ENCODE results near the gene CLMN. TPM values are rescaled to one million over a fixed set of nuclear protein-coding genes. Genes with fewer than 3 reads are reported as not detected.

Gene CLMN
- total and polyA plus RNA-seq, 2 of the 4 experiments (the other 2 are of a cell fraction) = 0.10 to 0.18 TPM

GRCh38 chr14:95136631-95137030 is 183.1 kb downstream of the CLMN start:
- H2BK5ac ChIP-seq (ENCODE audit: low read depth, low read length, poor library complexity, severe bottlenecking) = no peak overlapping the region
- H4K20me1 ChIP-seq (ENCODE audit: insufficient read depth, low read length) = peaks cover 14% of the 10 kb centered on the region
- H2BK20ac ChIP-seq (ENCODE audit: low read depth, low read length) = no peak overlapping the region
- H4K8ac ChIP-seq (ENCODE audit: low read depth in 2 of 2, low read length in 2 of 2) = no peak overlapping the region
- H3K9me3 ChIP-seq (ENCODE audit: control insufficient read depth, insufficient read depth, low read length) = no peaks in the 10 kb centered on the region
- no peak overlapping the region for H3K56ac ChIP-seq (ENCODE audit: extremely low read depth, insufficient read depth, low read length)
- H3K18ac ChIP-seq (ENCODE audit: low read depth, low read length) = no peak overlapping the region
- H3K9me1 ChIP-seq (ENCODE audit: insufficient read depth, low read length) = peaks cover 10% of the 10 kb centered on the region; the same call in 1 of the 2 replicates
- H3K27me3 ChIP-seq (ENCODE audit: control insufficient read depth, insufficient read depth, low read length) = no peaks in the 10 kb centered on the region
- TF ChIP-seq RFX5 (IDR thresholded peaks at IDR 0.05; ENCODE audit: low read depth, low read length) (no peak), MXI1 (IDR thresholded peaks at IDR 0.05; ENCODE audit: borderline replicate concordance, low read depth, low read length) (no peak), SMC3 (IDR thresholded peaks at IDR 0.05; ENCODE audit: low read depth, low read length) (no peak), CEBPB (IDR thresholded peaks at IDR 0.05; ENCODE audit: low read depth, low read length) (no peak), ELK1 (IDR thresholded peaks at IDR 0.05; ENCODE audit: borderline replicate concordance, low read depth, low read length) (no peak), POLR2A (IDR thresholded peaks at IDR 0.05; ENCODE audit: low read depth, low read length) (no peak)
- H3K4me2 ChIP-seq (ENCODE audit: low read depth, low read length) = no peak overlapping the region
- dilution Hi-C loops (cut with HindIII; ENCODE audit: low sequenced_read_pairs, unreplicated experiment) (no loop called here), intact Hi-C loops (cut with micrococcal nuclease) (no loop called here), in situ Hi-C loops (cut with MboI; ENCODE audit: low sequenced_read_pairs) (loop anchor here (25.0 kb wide), 1 partner anchor 376 kb away; the partner anchor contains the start of gene SYNE3)
- H4K5ac ChIP-seq (ENCODE audit: low read depth, low read length) = no peak overlapping the region
- ATAC-seq (ENCODE audit: low read depth) (no peak), DNase-seq (peak; percentile 23)
- H2BK15ac ChIP-seq (ENCODE audit: low read depth, low read length) = no peak overlapping the region
- H3K36me3 ChIP-seq (ENCODE audit: control insufficient read depth, insufficient read depth, low read length) = no peaks in the 10 kb centered on the region
- no peak overlapping the region for H2BK120ac ChIP-seq (ENCODE audit: low read depth, low read length)
- H3K4ac ChIP-seq (ENCODE audit: low read depth, low read length) = no peak overlapping the region
- H3K14ac ChIP-seq (replicated peaks; ENCODE audit: low read depth, low read length) = no peak overlapping the region
- BruUV-seq (replicated peaks) = no TSS peak
- ChIA-PET POLR2A (ENCODE audit: unreplicated experiment) (no interaction called here), CTCF (no interaction called here)
- H2AK9ac ChIP-seq (replicated peaks; ENCODE audit: low read depth, low read length, poor library complexity) = no peak overlapping the region
- no peak overlapping the region for H3K9ac ChIP-seq (ENCODE audit: low read depth, low read length)
- no peak overlapping the region for H2AFZ ChIP-seq (replicated peaks; ENCODE audit: low read length, poor library complexity)
- H3K23ac ChIP-seq (ENCODE audit: low read depth, low read length) = no peak overlapping the region
- H3K4me1 ChIP-seq (ENCODE audit: control insufficient read depth, insufficient read depth, low read length) = peaks cover 19% of the 10 kb centered on the region
- 80% methylated on average over 1 of the region's 1 CpG; no CpG with 5 or more reads in 1 of the 2 experiments for WGBS, 2 experiments (ENCODE audit: extremely low coverage in 2 of 2, insufficient read length in 1 of 2)
- H3K79me1 ChIP-seq (ENCODE audit: low read depth in 1 of 2, low read length in 2 of 2) = peaks cover 7 to 46% of the 10 kb centered on the region in 2 experiments
- no peak overlapping the region for H3K4me3 ChIP-seq (ENCODE audit: insufficient read depth, low read depth, low read length)
- H4K91ac ChIP-seq (ENCODE audit: insufficient read depth, low read depth, low read length) = no peak overlapping the region
- no peak overlapping the region for H3K27ac ChIP-seq (ENCODE audit: insufficient read depth, low read length)
- H2AK5ac ChIP-seq (ENCODE audit: low read depth, low read length) = no peak overlapping the region

All from IMR-90 (cell line).